ENCODE data around the gene PYY. TPM values are rescaled to one million over a fixed set of nuclear protein-coding genes. Genes with fewer than 3 reads are reported as not detected.

PYY gene
- polyA plus RNA-seq, 1 donor from 2014 or later, result not detected

DNA sequence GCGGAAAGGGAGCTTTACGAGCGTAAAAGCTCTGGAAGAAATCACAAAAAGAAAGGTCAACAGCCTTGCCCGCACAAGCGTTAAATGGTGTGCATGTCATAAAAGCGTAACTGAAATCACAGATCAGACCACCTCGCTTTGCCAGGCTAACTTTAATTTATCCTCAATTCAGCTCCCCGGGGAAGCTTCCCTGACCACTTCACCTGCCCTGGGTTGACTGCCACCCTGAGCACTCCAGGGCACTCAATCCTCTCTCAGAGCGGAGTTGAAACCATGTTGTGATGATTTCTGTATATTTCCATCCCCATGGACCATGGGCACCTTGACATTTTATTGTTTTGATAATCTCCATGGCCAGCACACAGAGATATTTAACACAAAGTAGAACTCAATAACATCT lies 34.6 kb upstream of the PYY start:
- H2AFZ ChIP-seq (ENCODE audit: low read depth, low read length), result no peak overlapping the region
- no peak overlapping the region for H3K4me3 ChIP-seq (ENCODE audit: low read length)
- no peak overlapping the region for H3K27ac ChIP-seq (ENCODE audit: low read length)
- H3K9me2 ChIP-seq (ENCODE audit: insufficient read depth, low read length), result no peaks in the 10 kb centered on the region
- H3K79me2 ChIP-seq (replicated peaks; ENCODE audit: insufficient read depth, low read length), result no peaks in the 10 kb centered on the region
- no peaks in the 10 kb centered on the region for H3K9me3 ChIP-seq (ENCODE audit: low read length)
- no peaks in the 10 kb centered on the region for H3K36me3 ChIP-seq (ENCODE audit: insufficient read depth, low read length)
- no peaks in the 10 kb centered on the region for H4K20me1 ChIP-seq (ENCODE audit: insufficient read depth)
- H3K9ac ChIP-seq (ENCODE audit: low read length), result no peak overlapping the region
- no peaks in the 10 kb centered on the region for H3F3A ChIP-seq (ENCODE audit: insufficient read depth, low read length, poor library complexity, severe bottlenecking)
- TF ChIP-seq POLR2AphosphoS5 (IDR thresholded peaks at IDR 0.05), result no peak
- no peak for TF ChIP-seq EP300 (conservative IDR thresholded peaks at IDR 0.05; ENCODE audit: poor library complexity, severe bottlenecking)
- TF ChIP-seq RAD21 (conservative IDR thresholded peaks at IDR 0.05), result no peak
- no peak for TF ChIP-seq EZH2 (IDR thresholded peaks at IDR 0.05; ENCODE audit: borderline replicate concordance, insufficient read depth, low read length, poor library complexity, severe bottlenecking)
- TF ChIP-seq, protein P1, sequence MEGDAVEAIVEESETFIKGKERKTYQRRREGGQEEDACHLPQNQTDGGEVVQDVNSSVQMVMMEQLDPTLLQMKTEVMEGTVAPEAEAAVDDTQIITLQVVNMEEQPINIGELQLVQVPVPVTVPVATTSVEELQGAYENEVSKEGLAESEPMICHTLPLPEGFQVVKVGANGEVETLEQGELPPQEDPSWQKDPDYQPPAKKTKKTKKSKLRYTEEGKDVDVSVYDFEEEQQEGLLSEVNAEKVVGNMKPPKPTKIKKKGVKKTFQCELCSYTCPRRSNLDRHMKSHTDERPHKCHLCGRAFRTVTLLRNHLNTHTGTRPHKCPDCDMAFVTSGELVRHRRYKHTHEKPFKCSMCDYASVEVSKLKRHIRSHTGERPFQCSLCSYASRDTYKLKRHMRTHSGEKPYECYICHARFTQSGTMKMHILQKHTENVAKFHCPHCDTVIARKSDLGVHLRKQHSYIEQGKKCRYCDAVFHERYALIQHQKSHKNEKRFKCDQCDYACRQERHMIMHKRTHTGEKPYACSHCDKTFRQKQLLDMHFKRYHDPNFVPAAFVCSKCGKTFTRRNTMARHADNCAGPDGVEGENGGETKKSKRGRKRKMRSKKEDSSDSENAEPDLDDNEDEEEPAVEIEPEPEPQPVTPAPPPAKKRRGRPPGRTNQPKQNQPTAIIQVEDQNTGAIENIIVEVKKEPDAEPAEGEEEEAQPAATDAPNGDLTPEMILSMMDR (IDR thresholded peaks at IDR 0.05; ENCODE audit: poor library complexity, severe bottlenecking), result no peak
- TF ChIP-seq, protein P2, sequence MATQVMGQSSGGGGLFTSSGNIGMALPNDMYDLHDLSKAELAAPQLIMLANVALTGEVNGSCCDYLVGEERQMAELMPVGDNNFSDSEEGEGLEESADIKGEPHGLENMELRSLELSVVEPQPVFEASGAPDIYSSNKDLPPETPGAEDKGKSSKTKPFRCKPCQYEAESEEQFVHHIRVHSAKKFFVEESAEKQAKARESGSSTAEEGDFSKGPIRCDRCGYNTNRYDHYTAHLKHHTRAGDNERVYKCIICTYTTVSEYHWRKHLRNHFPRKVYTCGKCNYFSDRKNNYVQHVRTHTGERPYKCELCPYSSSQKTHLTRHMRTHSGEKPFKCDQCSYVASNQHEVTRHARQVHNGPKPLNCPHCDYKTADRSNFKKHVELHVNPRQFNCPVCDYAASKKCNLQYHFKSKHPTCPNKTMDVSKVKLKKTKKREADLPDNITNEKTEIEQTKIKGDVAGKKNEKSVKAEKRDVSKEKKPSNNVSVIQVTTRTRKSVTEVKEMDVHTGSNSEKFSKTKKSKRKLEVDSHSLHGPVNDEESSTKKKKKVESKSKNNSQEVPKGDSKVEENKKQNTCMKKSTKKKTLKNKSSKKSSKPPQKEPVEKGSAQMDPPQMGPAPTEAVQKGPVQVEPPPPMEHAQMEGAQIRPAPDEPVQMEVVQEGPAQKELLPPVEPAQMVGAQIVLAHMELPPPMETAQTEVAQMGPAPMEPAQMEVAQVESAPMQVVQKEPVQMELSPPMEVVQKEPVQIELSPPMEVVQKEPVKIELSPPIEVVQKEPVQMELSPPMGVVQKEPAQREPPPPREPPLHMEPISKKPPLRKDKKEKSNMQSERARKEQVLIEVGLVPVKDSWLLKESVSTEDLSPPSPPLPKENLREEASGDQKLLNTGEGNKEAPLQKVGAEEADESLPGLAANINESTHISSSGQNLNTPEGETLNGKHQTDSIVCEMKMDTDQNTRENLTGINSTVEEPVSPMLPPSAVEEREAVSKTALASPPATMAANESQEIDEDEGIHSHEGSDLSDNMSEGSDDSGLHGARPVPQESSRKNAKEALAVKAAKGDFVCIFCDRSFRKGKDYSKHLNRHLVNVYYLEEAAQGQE (IDR thresholded peaks at IDR 0.05; ENCODE audit: borderline replicate concordance), result no peak
- TF ChIP-seq SMC3 (conservative IDR thresholded peaks at IDR 0.05; ENCODE audit: poor library complexity), result no peak
- no peak for TF ChIP-seq MXI1 (conservative IDR thresholded peaks at IDR 0.05; ENCODE audit: poor library complexity, severe bottlenecking)
- no peak for TF ChIP-seq TAF1 (IDR thresholded peaks at IDR 0.05; ENCODE audit: low read depth)
- H3K4me2 ChIP-seq (ENCODE audit: low read length), result no peak overlapping the region
- peaks cover 14% of the 10 kb centered on the region for H3K27me3 ChIP-seq (ENCODE audit: insufficient read depth, low read depth, low read length)

DNA sequence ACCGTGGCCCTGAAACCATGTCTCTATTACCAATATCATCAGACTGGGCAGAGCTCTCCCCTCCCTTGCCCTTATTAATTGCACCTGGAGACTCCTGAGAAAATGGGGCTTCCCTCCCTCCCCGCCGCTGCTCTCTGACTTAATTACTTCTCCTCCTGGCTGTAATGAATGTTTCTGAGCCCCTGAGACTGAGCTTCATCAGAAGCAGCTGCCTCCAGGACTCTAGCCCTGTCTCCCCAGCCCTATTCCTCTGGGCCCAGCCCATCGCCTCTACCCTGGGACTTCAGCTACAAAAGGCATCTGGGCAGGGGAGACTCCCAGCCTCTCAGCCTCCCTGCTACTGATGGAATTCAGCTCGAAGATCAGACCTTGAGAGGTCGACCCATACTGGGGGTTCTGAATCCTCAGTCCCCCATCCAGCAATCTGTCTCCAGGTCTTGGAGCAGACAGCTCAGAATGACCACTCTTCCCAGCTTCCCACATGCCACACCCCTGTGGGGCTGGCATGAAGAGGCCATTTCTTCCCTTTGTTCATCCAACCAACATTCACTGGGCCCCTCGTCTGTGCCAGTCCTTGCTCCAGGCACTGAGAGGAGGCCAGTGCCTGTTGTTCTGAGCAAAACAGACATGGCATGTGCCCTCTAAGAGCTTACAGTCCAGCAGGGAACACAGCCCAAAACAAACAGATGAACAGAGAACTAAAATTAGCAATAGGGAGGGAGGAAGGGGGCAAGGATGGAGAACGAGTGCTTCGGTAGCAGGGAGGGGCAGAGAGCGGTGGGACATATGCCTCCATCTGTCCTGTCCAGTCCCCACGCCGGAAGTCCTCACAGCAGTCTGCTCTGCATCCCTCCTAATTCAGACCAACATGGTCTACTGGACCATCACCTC lies 33.6 kb upstream of the PYY start:
- TF ChIP-seq RAD21 (conservative IDR thresholded peaks at IDR 0.05) (no peak), MXI1 (conservative IDR thresholded peaks at IDR 0.05; ENCODE audit: poor library complexity, severe bottlenecking) (no peak), EP300 (conservative IDR thresholded peaks at IDR 0.05; ENCODE audit: poor library complexity, severe bottlenecking) (no peak), EZH2 (IDR thresholded peaks at IDR 0.05; ENCODE audit: borderline replicate concordance, insufficient read depth, low read length, poor library complexity, severe bottlenecking) (no peak), TAF1 (IDR thresholded peaks at IDR 0.05; ENCODE audit: low read depth) (no peak), POLR2AphosphoS5 (IDR thresholded peaks at IDR 0.05) (no peak), SMC3 (conservative IDR thresholded peaks at IDR 0.05; ENCODE audit: poor library complexity) (no peak)
- TF ChIP-seq, protein P2 (IDR thresholded peaks at IDR 0.05; ENCODE audit: borderline replicate concordance), result no peak
- TF ChIP-seq, protein P1 (IDR thresholded peaks at IDR 0.05; ENCODE audit: poor library complexity, severe bottlenecking), result no peak
- Histone ChIP-seq H4K20me1 (ENCODE audit: insufficient read depth) (no peaks in the 10 kb centered on the region), H3K4me3 (ENCODE audit: low read length) (no peak overlapping the region), H2AFZ (ENCODE audit: low read depth, low read length) (no peak overlapping the region), H3F3A (ENCODE audit: insufficient read depth, low read length, poor library complexity, severe bottlenecking) (no peaks in the 10 kb centered on the region), H3K79me2 (replicated peaks; ENCODE audit: insufficient read depth, low read length) (no peaks in the 10 kb centered on the region), H3K27ac (ENCODE audit: low read length) (no peak overlapping the region), H3K27me3 (ENCODE audit: insufficient read depth, low read depth, low read length) (peaks cover 23% of the 10 kb centered on the region), H3K36me3 (ENCODE audit: insufficient read depth, low read length) (no peaks in the 10 kb centered on the region), H3K9me3 (ENCODE audit: low read length) (no peaks in the 10 kb centered on the region), H3K9ac (ENCODE audit: low read length) (no peak overlapping the region), H3K4me2 (ENCODE audit: low read length) (no peak overlapping the region), H3K9me2 (ENCODE audit: insufficient read depth, low read length) (no peaks in the 10 kb centered on the region)

All from neural cell (in vitro differentiated cells).